HCT116 (cell line): ENCODE results near the gene IL32. TPM values are rescaled to one million over a fixed set of nuclear protein-coding genes. Genes with fewer than 3 reads are reported as not detected.

ENCODE experiments used
- ATAC-seq: fragments of 200-7000 bp; cut with Tn5 transposase; 2 replicates; pipeline ENCODE4 v1.9.1; 2020; ENCODE audit warnings: mild to moderate bottlenecking, moderate library complexity
- BruUV-seq: library from RNA; stranded (reverse); fragments of 400-500 nt; replicated peaks from 2 replicates; lab custom pipeline; 2021; lab: Mats Ljungman, UMichigan
- CTCF ChIA-PET: fragments of 300-600 bp; sonication (Branson Sonifier 250); formaldehyde crosslinking; loops from one replicate; lab custom pipeline; 2021; ENCODE audit warnings: antibody characterized with exemption; lab: Charles Lee
- POLR2A ChIA-PET: fragments of 300-600, 350-600 bp; sonication (Branson Sonifier 250); formaldehyde crosslinking; loops from one replicate; lab custom pipeline; 2021; ENCODE audit warnings: antibody characterized with exemption; lab: Charles Lee
- RAD21 ChIA-PET, 2 experiments: fragments of 300-600 bp; sonication (Branson Sonifier 250); formaldehyde crosslinking; loops; one replicate each; lab custom pipeline; 2023; ENCODE audit warnings: low total read pairs in 2 of 2; ENCODE audit not compliant: uncharacterized antibody in 2 of 2, unreplicated experiment in 2 of 2, low non-redundant PET in 1 of 2; lab: Charles Lee
- DNase-seq: peaks from one replicate; pipeline ENCODE4 v3.0.0-alpha.2; 2010; ENCODE audit warnings: low read depth, low spot score
- H2AFZ ChIP-seq: fragments of 200-600 bp; shearing (Covaris generic), sonication (generic); 2 replicates; pipeline ENCODE4 v1.6.1; 2017; ENCODE audit warnings: low read depth, mixed run types, mixed read lengths, antibody characterized with exemption, low read length; ENCODE audit not compliant: poor library complexity, severe bottlenecking
- H3K27ac ChIP-seq: 2 replicates; pipeline ENCODE4 v1.5.1; 2012; ENCODE audit warnings: low read depth, low read length
- H3K27me3 ChIP-seq: fragments of 200-600 bp; sonication (generic); 2 replicates; pipeline ENCODE4 v1.6.1; 2016; ENCODE audit warnings: mixed run types, low read length, mixed read lengths; ENCODE audit not compliant: insufficient read depth
- H3K36me3 ChIP-seq, 2 experiments: fragments of 200-500 bp in 1 of 2; fragments of 200-600 bp in 1 of 2; sonication (Bioruptor generic) in 1 of 2; sonication (generic) in 1 of 2; 2 replicates each; pipeline versions ENCODE4 v1.5.1 to v1.6.1; 2014 to 2016; ENCODE audit warnings: low read length in 2 of 2, inconsistent platforms in 1 of 2, mixed read lengths in 1 of 2, mixed run types in 1 of 2; ENCODE audit not compliant: insufficient read depth in 2 of 2, control insufficient read depth in 1 of 2
- H3K4me1 ChIP-seq, 2 experiments: fragments of 200-600 bp in 1 of 2; sonication (generic) in 1 of 2; 2 replicates each; pipeline versions ENCODE4 v1.5.1 to v1.6.1; 2012 to 2017; ENCODE audit warnings: low read length in 2 of 2, inconsistent platforms in 1 of 2, mild to moderate bottlenecking in 1 of 2, mixed read lengths in 1 of 2, mixed run types in 1 of 2, moderate library complexity in 1 of 2; ENCODE audit not compliant: insufficient read depth in 2 of 2, control insufficient read depth in 1 of 2
- H3K4me2 ChIP-seq: fragments of 200-600 bp; sonication (generic); 2 replicates; pipeline ENCODE4 v1.6.1; 2017; ENCODE audit warnings: mixed run types, low read length, mixed read lengths
- H3K4me3 ChIP-seq, 2 experiments: fragments of 200-600 bp in 1 of 2; sonication (generic) in 1 of 2; replicated peaks in 1 of 2; 2 replicates each; pipeline ENCODE4 v1.5.1; 2011 to 2016; ENCODE audit warnings: low read length in 2 of 2, control low read depth in 1 of 2, low read depth in 1 of 2, mild to moderate bottlenecking in 1 of 2, mixed read lengths in 1 of 2, mixed run types in 1 of 2
- H3K79me2 ChIP-seq: fragments of 200-600 bp; sonication (generic); 2 replicates; pipeline ENCODE4 v1.6.1; 2017; ENCODE audit warnings: mild to moderate bottlenecking, mixed run types, low read length, moderate library complexity, mixed read lengths; ENCODE audit not compliant: insufficient read depth
- H3K9ac ChIP-seq: fragments of 200-600 bp; sonication (generic); 2 replicates; pipeline ENCODE4 v1.6.1; 2016; ENCODE audit warnings: low read length, mixed read lengths
- H3K9me2 ChIP-seq: fragments of 200-600 bp; sonication (generic), shearing (Covaris generic); 2 replicates; pipeline ENCODE4 v1.6.1; 2017; ENCODE audit warnings: mixed run types, mild to moderate bottlenecking, moderate library complexity; ENCODE audit not compliant: insufficient read depth
- H3K9me3 ChIP-seq, 2 experiments: fragments of 200-500 bp in 1 of 2; fragments of 200-600 bp in 1 of 2; sonication (Bioruptor generic) in 1 of 2; sonication (generic) in 1 of 2; 2 replicates each; pipeline ENCODE4 v1.6.1; 2014 to 2017; ENCODE audit warnings: low read length in 2 of 2, mixed read lengths in 2 of 2, inconsistent platforms in 1 of 2, low read depth in 1 of 2, mild to moderate bottlenecking in 1 of 2, mixed run types in 1 of 2, moderate library complexity in 1 of 2; ENCODE audit not compliant: control insufficient read depth in 1 of 2, insufficient read depth in 1 of 2
- H4K20me1 ChIP-seq: fragments of 200-600 bp; sonication (generic), shearing (Covaris generic); 2 replicates; pipeline ENCODE4 v1.6.1; 2017; ENCODE audit warnings: mixed run types, mild to moderate bottlenecking, moderate library complexity; ENCODE audit not compliant: insufficient read depth
- ATF3 ChIP-seq: IDR thresholded peaks from 2 replicates; pipeline ENCODE4 v1.6.1; 2012
- CBX3 ChIP-seq: IDR thresholded peaks from 2 replicates; pipeline ENCODE4 v1.6.1; 2012; ENCODE audit warnings: low read depth
- ELF1 ChIP-seq: IDR thresholded peaks from 2 replicates; pipeline ENCODE4 v1.6.1; 2012; ENCODE audit warnings: low read depth, borderline replicate concordance
- MAX ChIP-seq: IDR thresholded peaks from 2 replicates; pipeline ENCODE4 v1.6.1; 2012
- REST ChIP-seq: IDR thresholded peaks from 2 replicates; pipeline ENCODE4 v1.6.1; 2012; ENCODE audit warnings: low read depth
- ZBTB33 ChIP-seq: IDR thresholded peaks from 2 replicates; pipeline ENCODE4 v1.6.1; 2011; ENCODE audit warnings: mild to moderate bottlenecking, low read length, moderate library complexity; ENCODE audit not compliant: insufficient replicate concordance; ENCODE audit errors: extremely low read depth
- intact Hi-C: fragments of 100-400 bp; cut with micrococcal nuclease; formaldehyde crosslinking; loops from 2 replicates; pipeline ENCODE4 v1.10.0; 2022
- total RNA-seq: library from RNA; stranded (reverse); gene quantifications from one replicate; pipeline ENCODE4 v1.2.1, GENCODE V29; 2021; ENCODE audit not compliant: unreplicated experiment

IL32 gene
- total RNA-seq, 1 experiment from 2014 or later = 13.7 TPM

GRCh38 chr16:3076577-3076976 is 11.1 kb downstream of the IL32 start:
- H3K9ac ChIP-seq = no peak overlapping the region
- ATAC-seq = no peak
- H4K20me1 ChIP-seq = no peaks in the 10 kb centered on the region
- intact Hi-C loops = no loop called here
- DNase-seq = no peak
- TF ChIP-seq REST (no peak), ZBTB33 (no peak), ATF3 (no peak), MAX (no peak), ELF1 (no peak), CBX3 (no peak)
- H3K4me3 ChIP-seq = no peak overlapping the region
- no peaks in the 10 kb centered on the region for H3K9me3 ChIP-seq
- H3K36me3 ChIP-seq = no peaks in the 10 kb centered on the region
- H3K27me3 ChIP-seq = no peaks in the 10 kb centered on the region
- H3K9me2 ChIP-seq = no peaks in the 10 kb centered on the region
- ChIA-PET RAD21 (no interaction called here), POLR2A (no interaction called here), CTCF (no interaction called here)
- no peak overlapping the region for H2AFZ ChIP-seq
- H3K27ac ChIP-seq = no peak overlapping the region
- no peaks in the 10 kb centered on the region for H3K79me2 ChIP-seq
- no TSS peak for BruUV-seq
- no peak overlapping the region for H3K4me2 ChIP-seq
- no peaks in the 10 kb centered on the region for H3K4me1 ChIP-seq
